GM10266 (cell line): ENCODE results near the gene PLEKHA6.

Source experiments
- DNase-seq: peaks from one replicate; pipeline ENCODE4 v3.0.0; 2012; ENCODE audit errors: extremely low spot score
- TF ChIP-seq, protein P1 (sequence below): IDR thresholded peaks from 2 replicates; pipeline ENCODE4 v1.5.1; 2012; ENCODE audit warnings: mild to moderate bottlenecking, low read depth; ENCODE audit not compliant: control insufficient read depth, insufficient read depth; ENCODE audit errors: missing control alignments

PLEKHA6 gene

DNA sequence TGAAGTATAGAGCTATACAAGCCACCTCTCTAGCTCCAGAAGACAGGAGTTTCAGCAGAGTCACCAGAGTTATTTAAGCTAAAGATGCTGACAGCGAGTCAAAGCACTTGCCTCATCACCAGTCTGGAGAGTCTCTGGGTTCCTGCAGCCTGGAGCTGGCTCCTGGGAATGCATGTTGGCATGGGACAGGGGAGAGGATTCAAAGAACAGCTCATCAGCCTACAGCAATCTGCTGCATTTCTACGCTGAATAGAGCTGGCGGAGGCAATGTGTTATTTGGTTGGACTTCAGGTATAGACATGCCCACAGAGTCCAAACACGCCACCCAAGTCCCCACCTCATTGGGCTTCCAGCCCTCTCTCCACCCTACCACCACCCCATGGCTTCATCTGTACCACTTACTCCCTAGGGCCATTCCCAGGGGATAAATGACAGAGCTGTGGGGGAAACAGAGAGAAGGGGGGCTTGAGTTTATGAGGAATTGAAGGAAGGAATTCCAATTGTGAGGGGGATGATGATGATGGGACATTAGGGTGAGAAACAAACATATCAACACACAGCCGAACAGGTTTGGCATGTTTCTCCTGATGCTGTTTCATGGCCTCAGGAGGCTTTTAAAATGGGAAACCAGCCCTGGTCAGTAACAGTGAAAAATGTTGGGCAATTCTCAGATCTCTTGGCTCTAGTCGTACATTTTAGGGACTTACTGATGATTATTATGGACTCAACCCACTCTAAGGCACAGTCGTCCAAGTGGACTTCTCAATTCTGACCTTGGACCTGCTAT is 58.4 kb downstream of the PLEKHA6 start:
- TF ChIP-seq, protein P1, sequence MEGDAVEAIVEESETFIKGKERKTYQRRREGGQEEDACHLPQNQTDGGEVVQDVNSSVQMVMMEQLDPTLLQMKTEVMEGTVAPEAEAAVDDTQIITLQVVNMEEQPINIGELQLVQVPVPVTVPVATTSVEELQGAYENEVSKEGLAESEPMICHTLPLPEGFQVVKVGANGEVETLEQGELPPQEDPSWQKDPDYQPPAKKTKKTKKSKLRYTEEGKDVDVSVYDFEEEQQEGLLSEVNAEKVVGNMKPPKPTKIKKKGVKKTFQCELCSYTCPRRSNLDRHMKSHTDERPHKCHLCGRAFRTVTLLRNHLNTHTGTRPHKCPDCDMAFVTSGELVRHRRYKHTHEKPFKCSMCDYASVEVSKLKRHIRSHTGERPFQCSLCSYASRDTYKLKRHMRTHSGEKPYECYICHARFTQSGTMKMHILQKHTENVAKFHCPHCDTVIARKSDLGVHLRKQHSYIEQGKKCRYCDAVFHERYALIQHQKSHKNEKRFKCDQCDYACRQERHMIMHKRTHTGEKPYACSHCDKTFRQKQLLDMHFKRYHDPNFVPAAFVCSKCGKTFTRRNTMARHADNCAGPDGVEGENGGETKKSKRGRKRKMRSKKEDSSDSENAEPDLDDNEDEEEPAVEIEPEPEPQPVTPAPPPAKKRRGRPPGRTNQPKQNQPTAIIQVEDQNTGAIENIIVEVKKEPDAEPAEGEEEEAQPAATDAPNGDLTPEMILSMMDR: no peak
- no peak for DNase-seq

DNA sequence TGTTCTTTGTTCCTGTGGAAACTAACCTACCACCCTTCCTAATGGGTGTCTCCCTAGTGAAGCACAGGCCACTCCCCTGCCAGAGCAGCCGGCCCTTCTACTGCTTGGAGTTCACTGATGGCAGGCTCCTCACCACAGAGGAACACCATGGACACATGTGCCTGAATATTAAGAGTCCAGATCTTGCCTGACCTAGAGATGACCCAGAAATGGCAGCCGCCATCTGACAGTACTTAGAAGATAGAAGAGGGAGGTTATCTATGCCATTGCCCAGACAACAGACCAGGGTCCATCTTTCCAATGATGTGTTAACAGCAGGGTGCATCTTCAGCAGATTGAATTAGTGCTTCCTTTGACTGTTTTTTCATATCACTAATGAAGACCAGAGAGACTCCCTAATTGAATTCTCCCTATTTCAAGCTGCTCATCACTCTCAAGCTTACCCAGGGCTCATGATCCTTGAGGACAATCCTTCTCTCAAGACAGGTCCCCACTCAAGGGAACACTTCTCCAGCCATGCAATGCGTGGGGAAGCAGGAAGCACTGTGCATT is 59.8 kb downstream of the PLEKHA6 start:
- TF ChIP-seq, protein P1: no peak
- no peak for DNase-seq

DNA sequence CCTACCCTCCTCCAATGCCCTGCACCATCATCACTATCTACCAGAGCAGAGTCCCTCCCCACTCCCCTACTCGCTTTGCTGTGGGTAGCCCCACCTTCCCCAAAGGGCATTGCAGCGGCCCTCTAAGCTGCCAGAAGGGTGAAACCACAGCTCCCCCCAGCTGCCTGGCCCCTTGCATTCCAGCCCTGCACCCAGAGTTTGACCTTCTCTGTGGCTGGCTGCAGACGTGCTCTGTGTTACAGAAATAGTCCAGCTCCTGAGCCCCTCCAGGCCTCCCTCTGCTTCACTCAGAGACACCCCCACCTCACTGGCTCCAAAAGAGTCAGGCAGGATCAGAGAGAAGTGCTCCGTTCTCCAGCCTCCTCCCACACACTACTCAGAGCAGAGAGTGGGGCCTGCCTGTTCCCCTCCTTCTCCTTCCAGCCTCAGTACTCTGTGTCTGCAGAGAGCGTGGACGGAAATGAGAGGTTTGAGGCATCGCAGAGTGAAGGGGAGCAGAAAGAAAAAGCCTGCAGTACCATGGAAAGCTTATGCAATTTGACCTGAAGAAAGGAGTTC is 63.2 kb downstream of the PLEKHA6 start:
- DNase-seq: no peak

DNA sequence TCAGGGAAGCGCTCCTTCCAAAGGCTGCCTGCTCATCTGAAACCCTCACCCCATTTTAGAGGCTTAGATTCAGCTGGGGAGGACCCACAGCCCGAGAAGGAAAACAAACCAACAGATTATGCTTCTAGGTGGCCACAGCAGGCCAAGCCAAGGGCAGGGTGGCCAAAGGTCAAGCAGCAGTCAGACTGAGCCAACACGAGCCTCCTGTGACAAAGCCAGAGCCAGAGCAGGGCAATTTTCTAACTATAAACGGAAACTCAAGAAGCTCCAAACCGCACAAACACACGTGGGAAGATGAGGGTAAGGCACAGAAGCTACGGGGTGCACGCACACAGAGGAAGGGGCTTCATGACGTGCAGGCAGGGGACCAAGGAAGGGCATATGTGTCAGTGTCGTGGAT is 64.1 kb downstream of the PLEKHA6 start:
- DNase-seq: no peak
- TF ChIP-seq, protein P1: no peak

More for the DNA sequence above, 63.2 kb downstream of the PLEKHA6 start:
- TF ChIP-seq, protein P1: no peak

DNA sequence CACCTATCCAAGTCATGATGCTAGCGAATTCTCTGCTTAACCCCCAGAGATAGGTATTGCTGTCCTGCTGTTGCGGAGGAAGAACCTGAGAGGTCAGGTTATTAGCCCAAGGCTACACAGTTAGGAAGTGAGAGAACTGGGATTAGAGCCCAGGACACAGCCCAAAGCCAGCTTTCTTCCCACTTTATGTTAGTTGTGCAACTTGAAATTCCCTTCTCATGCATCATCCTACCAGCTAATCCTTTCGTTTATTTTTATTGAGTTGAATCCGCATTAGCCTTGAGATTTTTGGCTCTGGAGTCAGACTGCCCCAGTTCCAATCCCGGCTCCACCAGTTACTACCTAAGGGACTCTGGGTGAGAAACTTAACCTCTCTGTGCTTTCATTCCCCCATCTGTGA is 65.4 kb downstream of the PLEKHA6 start:
- TF ChIP-seq, protein P1: no peak
- DNase-seq: no peak

DNA sequence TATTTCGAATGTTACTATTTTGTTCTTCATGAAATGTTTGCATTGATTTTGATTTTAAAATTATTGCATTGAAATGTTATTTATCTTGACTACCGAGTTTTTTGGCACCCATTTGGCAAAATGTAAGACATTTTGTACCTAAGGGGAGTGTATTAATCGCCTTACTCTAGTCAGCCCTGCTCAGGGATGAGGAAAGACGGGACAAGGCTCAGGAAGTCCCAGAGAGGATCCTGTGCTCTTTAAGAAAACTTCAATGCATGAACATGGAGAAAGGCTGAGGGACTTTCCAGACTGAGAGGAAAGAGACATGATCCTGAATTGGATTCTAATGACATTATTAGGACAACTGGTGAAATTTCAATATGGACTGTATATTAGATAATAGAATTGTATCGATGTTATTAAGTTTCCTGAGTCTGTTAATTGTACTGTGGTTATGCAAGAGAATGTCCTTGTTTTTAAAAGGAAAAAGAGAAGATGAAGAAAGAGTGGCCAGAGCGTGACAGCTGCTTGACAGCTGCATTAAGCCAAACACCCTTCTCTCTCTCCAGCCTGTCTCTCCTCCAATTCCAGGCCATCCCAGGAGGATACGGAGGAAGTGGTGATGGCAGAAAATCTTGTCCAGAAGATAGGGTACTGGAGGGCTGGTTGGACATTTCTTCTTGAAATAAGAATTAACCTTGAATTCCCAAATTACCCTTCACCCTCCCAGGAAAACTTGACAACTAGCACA is 66.0 kb downstream of the PLEKHA6 start:
- DNase-seq: no peak
- TF ChIP-seq, protein P1: no peak
